ENCODE results near the gene FOXI2. TPM values are rescaled to one million over a fixed set of nuclear protein-coding genes. Genes with fewer than 3 reads are reported as not detected.

Gene FOXI2
- total and polyA plus RNA-seq, 2 donors (not counting 1 experiment from before 2014, with no cell fraction given) = not detected

GRCh38 chr10:127759276-127759675, 22.3 kb downstream of the FOXI2 start:
- Histone ChIP-seq H3K4me2 (ENCODE audit: extremely low read depth, insufficient read depth, low read length) (no peak overlapping the region), H3K4me3 (replicated peaks in 1 of 4; ENCODE audit: control extremely low read depth in 1 of 4, insufficient read depth in 1 of 4, low read depth in 3 of 4, low read length in 4 of 4) (no peak overlapping the region), H3K79me2 (ENCODE audit: control insufficient read depth, insufficient read depth, low read length) (no peaks in the 10 kb centered on the region), H3K36me3 (ENCODE audit: control insufficient read depth, insufficient read depth, low read length) (no peaks in the 10 kb centered on the region), H2AFZ (ENCODE audit: low read length) (no peak overlapping the region), H3K9ac (ENCODE audit: insufficient read depth, low read length) (no peak overlapping the region), H4K20me1 (ENCODE audit: control insufficient read depth, extremely low read depth, insufficient read depth, low read length) (no peaks in the 10 kb centered on the region), H3K4me1 (ENCODE audit: control insufficient read depth, extremely low read depth, insufficient read depth, low read length) (no peaks in the 10 kb centered on the region), H3K27ac (ENCODE audit: insufficient read depth, low read length) (no peak overlapping the region), H3K27me3 (ENCODE audit: control insufficient read depth, insufficient read depth, low read length) (no peaks in the 10 kb centered on the region), H3K9me3 (ENCODE audit: control insufficient read depth, insufficient read depth, low read depth, low read length) (no peaks in the 10 kb centered on the region)
- no peak for DNase-seq (ENCODE audit: low read depth in 2 of 2)
- no peak for TF ChIP-seq EZH2 (IDR thresholded peaks at IDR 0.05; ENCODE audit: low read length, missing control alignments)
- no peak for TF ChIP-seq CTCF (conservative IDR thresholded peaks at IDR 0.05 in 1 of 2, IDR thresholded peaks at IDR 0.05 in 1 of 2; ENCODE audit: low read depth in 1 of 2, low read length in 2 of 2)

- Histone ChIP-seq H3K27me3 (ENCODE audit: control insufficient read depth, insufficient read depth, low read length) (no peaks in the 10 kb centered on the region), H3K9ac (ENCODE audit: insufficient read depth, low read length) (no peak overlapping the region), H2AFZ (ENCODE audit: low read length) (no peak overlapping the region), H3K4me3 (replicated peaks in 1 of 4; ENCODE audit: control extremely low read depth in 1 of 4, insufficient read depth in 1 of 4, low read depth in 3 of 4, low read length in 4 of 4) (no peak overlapping the region), H3K36me3 (ENCODE audit: control insufficient read depth, insufficient read depth, low read length) (no peaks in the 10 kb centered on the region), H3K79me2 (ENCODE audit: control insufficient read depth, insufficient read depth, low read length) (no peaks in the 10 kb centered on the region), H3K9me3 (ENCODE audit: control insufficient read depth, insufficient read depth, low read depth, low read length) (no peaks in the 10 kb centered on the region), H3K27ac (ENCODE audit: insufficient read depth, low read length) (no peak overlapping the region), H3K4me1 (ENCODE audit: control insufficient read depth, extremely low read depth, insufficient read depth, low read length) (no peaks in the 10 kb centered on the region), H3K4me2 (ENCODE audit: extremely low read depth, insufficient read depth, low read length) (no peak overlapping the region), H4K20me1 (ENCODE audit: control insufficient read depth, extremely low read depth, insufficient read depth, low read length) (no peaks in the 10 kb centered on the region)
- no peak for TF ChIP-seq CTCF (conservative IDR thresholded peaks at IDR 0.05 in 1 of 2, IDR thresholded peaks at IDR 0.05 in 1 of 2; ENCODE audit: low read depth in 1 of 2, low read length in 2 of 2)
- no peak for TF ChIP-seq EZH2 (IDR thresholded peaks at IDR 0.05; ENCODE audit: low read length, missing control alignments)
- DNase-seq (ENCODE audit: low read depth in 2 of 2) = no peak
Measured at GRCh38 chr10:127762925-127763324, 25.9 kb downstream of the FOXI2 start.

GRCh38 chr10:127774766-127775559, 38.0 kb downstream of the FOXI2 start:
- Histone ChIP-seq H3K4me3 (replicated peaks in 1 of 4; ENCODE audit: control extremely low read depth in 1 of 4, insufficient read depth in 1 of 4, low read depth in 3 of 4, low read length in 4 of 4) (no peak overlapping the region), H3K27me3 (ENCODE audit: control insufficient read depth, insufficient read depth, low read length) (no peaks in the 10 kb centered on the region), H3K36me3 (ENCODE audit: control insufficient read depth, insufficient read depth, low read length) (no peaks in the 10 kb centered on the region), H3K4me2 (ENCODE audit: extremely low read depth, insufficient read depth, low read length) (no peak overlapping the region), H3K9me3 (ENCODE audit: control insufficient read depth, insufficient read depth, low read depth, low read length) (no peaks in the 10 kb centered on the region), H3K27ac (ENCODE audit: insufficient read depth, low read length) (no peak overlapping the region), H3K9ac (ENCODE audit: insufficient read depth, low read length) (no peak overlapping the region), H2AFZ (ENCODE audit: low read length) (no peak overlapping the region), H3K79me2 (ENCODE audit: control insufficient read depth, insufficient read depth, low read length) (no peaks in the 10 kb centered on the region), H3K4me1 (ENCODE audit: control insufficient read depth, extremely low read depth, insufficient read depth, low read length) (no peaks in the 10 kb centered on the region), H4K20me1 (ENCODE audit: control insufficient read depth, extremely low read depth, insufficient read depth, low read length) (no peaks in the 10 kb centered on the region)
- no peak for DNase-seq (ENCODE audit: low read depth in 2 of 2)
- TF ChIP-seq EZH2 (IDR thresholded peaks at IDR 0.05; ENCODE audit: low read length, missing control alignments) = no peak
- TF ChIP-seq CTCF (conservative IDR thresholded peaks at IDR 0.05 in 1 of 2, IDR thresholded peaks at IDR 0.05 in 1 of 2; ENCODE audit: low read depth in 1 of 2, low read length in 2 of 2) = no peak

Measured in fibroblast of lung (primary cell).